Measurements from ENCODE around the gene ABCC3. TPM values are rescaled to one million over a fixed set of nuclear protein-coding genes. Genes with fewer than 3 reads are reported as not detected.

The ABCC3 gene
- total RNA-seq, 1 experiment from 2014 or later = 66.2 TPM

GRCh38 chr17:50739098-50739497 lies 104.4 kb downstream of the ABCC3 start:
- no peaks in the 10 kb centered on the region for H3K27me3 ChIP-seq (ENCODE audit: insufficient read depth, low read length)
- intact Hi-C loops (cut with micrococcal nuclease) = no loop called here
- ChIA-PET RAD21 (ENCODE audit: low non-redundant PET in 1 of 2, low total read pairs in 2 of 2, uncharacterized antibody in 2 of 2, unreplicated experiment in 2 of 2) (no interaction called here), POLR2A (no interaction called here), CTCF (no interaction called here)
- TF ChIP-seq RAD21 (IDR thresholded peaks at IDR 0.05; ENCODE audit: low read depth) (no peak), SRF (IDR thresholded peaks at IDR 0.05; ENCODE audit: low read depth) (no peak), ELF1 (IDR thresholded peaks at IDR 0.05; ENCODE audit: borderline replicate concordance, low read depth) (no peak), JUND (IDR thresholded peaks at IDR 0.05) (no peak), SIN3A (IDR thresholded peaks at IDR 0.05; ENCODE audit: low read depth) (no peak), MAX (IDR thresholded peaks at IDR 0.05) (no peak), YY1 (IDR thresholded peaks at IDR 0.05; ENCODE audit: extremely low read depth, insufficient replicate concordance, low read depth, low read length) (no peak), FOSL1 (IDR thresholded peaks at IDR 0.05; ENCODE audit: low read depth) (no peak), ZNF274 (IDR thresholded peaks at IDR 0.05; ENCODE audit: low read depth, low read length) (no peak), POLR2A (IDR thresholded peaks at IDR 0.05; ENCODE audit: borderline replicate concordance, extremely low read depth, insufficient read depth, insufficient read length) (no peak), POLR2AphosphoS5 (IDR thresholded peaks at IDR 0.05; ENCODE audit: low read depth, low read length) (no peak), ZFX (IDR thresholded peaks at IDR 0.05) (no peak), EZH2 (IDR thresholded peaks at IDR 0.05) (no peak)
- H3K36me3 ChIP-seq (ENCODE audit: control insufficient read depth in 1 of 2, insufficient read depth in 2 of 2, low read length in 2 of 2) = peaks cover 67 to 70% of the 10 kb centered on the region in 2 experiments
- H3K27ac ChIP-seq (ENCODE audit: low read depth, low read length) = no peak overlapping the region
- no peak overlapping the region for H3K4me2 ChIP-seq (ENCODE audit: low read length)
- no peak overlapping the region for H2AFZ ChIP-seq (ENCODE audit: low read depth, low read length, poor library complexity, severe bottlenecking)
- no peak overlapping the region for H3K9ac ChIP-seq (ENCODE audit: low read length)
- ATAC-seq (no peak), DNase-seq (ENCODE audit: low read depth, low spot score) (no peak)
- no peaks in the 10 kb centered on the region for H3K4me1 ChIP-seq (ENCODE audit: control insufficient read depth in 1 of 2, insufficient read depth in 2 of 2, low read length in 2 of 2)
- H3K79me2 ChIP-seq (ENCODE audit: insufficient read depth, low read length) = peaks cover 98% of the 10 kb centered on the region
- no peak overlapping the region for H3K4me3 ChIP-seq (replicated peaks in 1 of 2; ENCODE audit: low read depth in 1 of 2, low read length in 2 of 2)
- peaks cover 61% of the 10 kb centered on the region for H4K20me1 ChIP-seq (ENCODE audit: insufficient read depth)
- no peaks in the 10 kb centered on the region for H3K9me2 ChIP-seq (ENCODE audit: insufficient read depth)
- H3K9me3 ChIP-seq (ENCODE audit: control insufficient read depth in 1 of 2, insufficient read depth in 1 of 2, low read depth in 1 of 2, low read length in 2 of 2) = no peaks in the 10 kb centered on the region
- no TSS peak for BruUV-seq (replicated peaks)

Other genes starting within 250 kb of the ABCC3 start
- 221 TPM for gene LRRC59, start 237.4 kb upstream of the ABCC3 start, total RNA-seq (2021; ENCODE audit: unreplicated experiment)
- 52.4 TPM for gene ACSF2, start 208.7 kb upstream of the ABCC3 start, total RNA-seq (2021; ENCODE audit: unreplicated experiment)
- gene CHAD, start 166.0 kb upstream of the ABCC3 start, total RNA-seq (2021; ENCODE audit: unreplicated experiment) = not detected
- gene RSAD1, start 156.0 kb upstream of the ABCC3 start, total RNA-seq (2021; ENCODE audit: unreplicated experiment) = 82.7 TPM
- gene MYCBPAP, start 126.4 kb upstream of the ABCC3 start, total RNA-seq (2021; ENCODE audit: unreplicated experiment) = not detected
- 17.8 TPM for gene EPN3, start 102.1 kb upstream of the ABCC3 start, total RNA-seq (2021; ENCODE audit: unreplicated experiment)
- 57.5 TPM for gene SPATA20, start 87.7 kb upstream of the ABCC3 start, total RNA-seq (2021; ENCODE audit: unreplicated experiment)
- gene CACNA1G, start 74.2 kb upstream of the ABCC3 start, total RNA-seq (2021; ENCODE audit: unreplicated experiment) = 3.4 TPM
- gene ANKRD40, start 73.0 kb downstream of the ABCC3 start, total RNA-seq (2021; ENCODE audit: unreplicated experiment) = 72.0 TPM
- gene LUC7L3, start 84.7 kb downstream of the ABCC3 start, total RNA-seq (2021; ENCODE audit: unreplicated experiment) = 184 TPM
- 0.57 TPM for gene ANKRD40CL, start 132.6 kb downstream of the ABCC3 start, total RNA-seq (2021; ENCODE audit: unreplicated experiment)
- 0.05 TPM for gene WFIKKN2, start 200.7 kb downstream of the ABCC3 start, total RNA-seq (2021; ENCODE audit: unreplicated experiment)
- 86.0 TPM for gene TOB1, start 231.5 kb downstream of the ABCC3 start, total RNA-seq (2021; ENCODE audit: unreplicated experiment)